ENCODE data around the gene SEMA6A.
"Not testable (repeated sequence)": the region's sequence is repeated elsewhere in the genome, so short reads cannot be mapped to it uniquely, and the experiment has no call there.

Gene SEMA6A

GRCh38 chr5:116546033-116546742 is 28.4 kb downstream of the SEMA6A start:
- no peak for DNase-seq

GRCh38 chr5:116545465-116545864 is 29.2 kb downstream of the SEMA6A start:
- not testable (repeated sequence) for DNase-seq

DNA sequence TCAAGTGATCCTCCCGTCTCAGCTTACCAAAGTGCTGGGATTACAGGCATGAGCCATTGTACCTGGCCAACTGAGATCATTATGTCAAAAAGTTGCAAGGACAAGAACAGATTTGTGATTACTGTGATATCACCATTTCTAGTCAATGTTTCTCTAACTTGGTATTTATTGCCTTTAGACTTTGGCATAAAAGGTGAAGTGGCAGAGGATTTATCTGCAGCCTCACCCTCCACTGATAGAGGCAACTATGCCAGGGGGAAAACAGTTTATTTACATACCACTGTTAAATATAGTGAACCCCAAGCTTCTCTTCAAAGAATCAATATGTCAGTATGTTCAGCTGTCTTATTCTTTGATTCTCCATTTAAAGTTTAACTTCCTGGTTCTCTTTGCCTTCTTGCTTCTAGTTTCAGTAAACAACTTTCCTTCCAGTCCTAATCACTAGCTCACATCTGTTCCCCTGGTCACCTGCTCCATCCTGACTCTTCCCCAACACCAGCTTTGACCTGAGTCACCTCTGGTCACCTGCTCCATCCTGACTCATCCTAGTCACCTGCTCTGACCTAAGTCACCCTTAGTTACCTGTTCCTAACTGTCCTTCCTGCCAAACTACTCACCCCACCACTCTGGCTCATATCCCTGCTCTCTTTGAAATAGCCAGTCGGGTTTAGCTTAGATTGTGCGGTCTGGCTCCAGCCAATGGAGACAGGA is 29.9 kb downstream of the SEMA6A start:
- DNase-seq: no peak

DNA sequence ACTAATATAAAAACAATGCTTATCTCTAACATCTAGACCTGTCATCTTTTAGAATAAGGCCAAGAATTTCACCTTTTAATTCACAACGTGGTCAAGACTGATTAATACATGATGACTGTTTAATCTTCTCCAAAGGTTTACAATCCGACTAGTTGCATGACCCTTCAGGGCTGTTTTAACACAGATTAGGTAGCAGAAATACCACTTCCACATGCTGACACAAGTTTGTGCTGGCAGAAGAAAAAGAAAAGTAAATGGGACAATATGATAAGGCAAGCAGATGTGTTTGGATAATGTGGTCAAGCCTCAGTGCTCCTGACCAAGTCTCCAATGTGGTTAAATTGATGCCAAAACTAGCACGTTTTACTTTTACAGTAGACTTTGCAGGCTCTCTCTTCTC is 31.1 kb downstream of the SEMA6A start:
- no peak for DNase-seq

DNA sequence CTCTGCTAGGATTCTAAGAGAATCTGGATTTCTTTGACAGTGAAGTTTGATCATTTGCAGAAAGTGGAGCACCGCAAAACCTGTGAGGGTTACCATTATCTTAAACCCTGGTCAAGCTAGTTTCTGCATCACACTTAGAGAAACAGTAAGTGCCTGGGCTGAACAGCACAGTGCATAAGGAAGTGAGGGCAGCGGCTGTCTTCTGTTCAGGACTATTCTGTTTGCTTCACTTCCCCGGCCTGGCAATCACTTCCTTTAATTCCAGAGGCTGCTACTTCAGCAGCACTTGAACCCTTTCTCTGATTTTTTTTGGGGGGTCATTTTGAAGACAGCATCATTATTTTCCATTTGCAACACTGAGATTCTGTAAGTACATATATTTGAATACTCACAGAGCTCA is 32.0 kb downstream of the SEMA6A start:
- no peak for DNase-seq

GRCh38 chr5:116539222-116539621 is 35.4 kb downstream of the SEMA6A start:
- DNase-seq: no peak

- DNase-seq: no peak
Measured at GRCh38 chr5:116536316-116537083, 38.1 kb downstream of the SEMA6A start.

DNA sequence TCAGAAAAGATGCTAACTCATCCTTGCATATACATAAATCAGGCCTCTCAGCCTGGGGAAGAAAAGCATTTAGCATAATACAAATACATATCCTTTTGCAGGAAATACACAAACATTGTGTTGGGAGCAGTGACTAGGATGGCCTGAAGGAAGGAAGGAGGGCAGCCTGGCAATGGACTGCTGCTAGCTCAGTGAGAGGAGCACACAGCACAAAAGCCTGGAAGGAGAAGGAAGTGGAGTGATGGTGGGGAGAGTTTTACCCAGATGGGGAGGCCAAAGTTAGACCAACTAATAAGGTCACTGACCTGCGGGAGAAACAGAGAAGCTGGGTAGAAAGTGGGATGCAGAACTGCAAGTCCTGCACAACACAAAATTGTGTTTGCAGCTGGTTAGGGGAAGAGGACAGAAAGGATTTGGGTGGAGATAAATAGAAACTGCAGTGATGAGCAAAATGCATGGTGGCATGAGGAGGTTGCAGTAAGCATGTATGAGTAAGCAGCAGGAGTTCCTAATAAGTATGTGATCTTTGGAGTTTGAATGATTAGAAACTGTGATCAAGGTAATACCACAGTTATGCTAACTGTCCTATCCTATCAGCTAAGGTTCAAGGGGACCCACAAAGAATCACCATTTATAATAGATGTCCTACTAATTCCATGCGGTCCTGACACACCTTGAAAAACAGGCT is 39.5 kb downstream of the SEMA6A start:
- DNase-seq: no peak

GRCh38 chr5:116532762-116533525 is 41.7 kb downstream of the SEMA6A start:
- no peak for DNase-seq

GRCh38 chr5:116531635-116532034 is 43.0 kb downstream of the SEMA6A start:
- no peak for DNase-seq

DNA sequence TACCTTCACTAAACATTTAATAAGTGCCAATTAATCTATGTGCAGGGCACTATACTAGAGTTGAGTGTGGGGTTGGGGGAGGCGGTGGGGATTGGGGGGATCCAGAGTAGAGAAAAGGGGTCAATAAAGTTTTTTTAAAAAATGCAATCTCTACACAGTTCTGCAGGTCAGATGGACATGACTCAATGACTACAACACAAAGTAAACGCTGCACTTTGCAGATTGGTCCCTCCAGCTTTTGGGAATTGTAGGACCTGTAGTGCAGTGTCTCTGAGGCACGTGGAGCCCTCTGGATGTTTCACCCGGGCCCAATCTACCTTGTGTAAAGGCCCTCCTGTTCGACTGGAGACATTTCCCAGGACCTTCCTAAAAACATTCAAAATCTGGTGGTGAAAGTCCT is 43.5 kb downstream of the SEMA6A start:
- no peak for DNase-seq

DNA sequence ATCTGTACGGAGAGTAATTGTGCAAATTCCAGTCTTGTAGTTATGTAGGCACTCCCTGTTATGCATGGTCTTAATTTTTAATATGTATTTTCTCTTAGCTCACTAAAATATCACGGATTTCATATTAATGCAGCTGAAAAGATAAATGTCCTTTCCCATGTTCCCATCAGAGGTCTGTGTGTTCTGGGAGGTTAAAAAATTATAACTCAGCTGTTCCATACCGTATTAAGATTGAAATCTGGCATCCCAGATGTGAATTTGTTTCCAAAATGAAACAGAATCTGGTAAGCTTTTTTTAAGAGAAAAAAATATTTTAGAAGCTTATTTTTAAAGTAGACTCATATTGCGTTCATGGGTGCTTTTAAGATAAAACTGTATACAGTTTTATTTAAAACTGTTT is 44.3 kb downstream of the SEMA6A start:
- DNase-seq: no peak

GRCh38 chr5:116529615-116530014 is 45.0 kb downstream of the SEMA6A start:
- DNase-seq: no peak

DNA sequence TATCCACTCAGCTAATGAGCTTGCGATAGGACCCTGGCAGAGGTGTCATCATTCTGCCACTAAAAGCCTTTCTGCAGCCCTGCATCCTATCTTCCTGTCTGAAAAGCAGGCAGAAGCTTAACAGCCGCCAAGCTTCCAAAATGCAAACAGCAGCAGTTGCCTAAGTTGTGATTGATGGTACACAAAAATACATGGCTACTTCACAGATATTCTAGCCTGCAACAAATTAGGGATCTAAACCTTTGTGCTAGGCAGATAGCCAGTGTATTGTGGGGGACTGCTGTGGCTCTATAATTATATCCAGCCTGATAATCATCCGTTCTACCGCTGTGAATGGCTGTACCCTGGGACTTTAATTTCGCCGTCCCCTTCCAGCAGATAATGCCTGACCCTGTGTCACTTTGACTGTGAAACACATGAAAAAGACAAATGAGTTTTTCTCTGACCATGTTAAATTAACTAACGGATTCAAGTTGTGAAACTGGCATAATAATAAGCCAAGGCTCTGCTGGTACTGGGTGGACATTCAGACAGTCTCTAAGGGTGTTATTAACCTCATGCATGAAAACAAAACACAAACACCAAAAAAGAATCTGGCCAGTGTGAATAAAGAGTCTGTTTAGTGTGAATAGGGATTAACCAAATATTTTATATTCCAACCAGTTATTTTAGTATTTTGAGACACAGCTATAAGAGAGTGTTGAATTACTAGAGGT is 45.9 kb downstream of the SEMA6A start:
- DNase-seq: no peak

- no peak for DNase-seq
Measured at GRCh38 chr5:116527582-116527981, 47.0 kb downstream of the SEMA6A start.

GRCh38 chr5:116525674-116526073 is 48.9 kb downstream of the SEMA6A start:
- no peak for DNase-seq

- no peak for DNase-seq
Measured at GRCh38 chr5:116524966-116525365, 49.7 kb downstream of the SEMA6A start.

GRCh38 chr5:116524051-116524904 is 50.3 kb downstream of the SEMA6A start:
- no peak for DNase-seq

DNA sequence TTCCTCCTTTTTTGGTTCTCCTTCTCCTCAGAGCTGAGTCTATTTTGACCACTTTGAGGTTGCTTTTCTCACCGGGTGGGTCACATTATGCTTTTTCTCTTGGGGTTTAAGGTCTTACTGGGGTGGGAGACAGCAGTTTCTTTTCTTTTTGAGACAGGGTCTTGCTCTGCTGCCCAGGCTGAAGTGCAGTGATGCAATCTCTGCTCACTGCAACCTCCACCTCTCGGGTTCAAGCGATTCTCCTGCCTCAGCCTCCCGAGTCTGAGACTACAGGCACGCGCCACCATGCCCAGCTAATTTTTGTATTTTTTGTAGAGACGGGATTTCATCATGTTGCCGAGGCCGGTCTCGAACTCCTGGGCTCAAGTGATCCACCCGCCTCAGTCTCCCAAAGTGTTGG is 51.4 kb downstream of the SEMA6A start:
- DNase-seq: not testable (repeated sequence)

GRCh38 chr5:116522356-116523136 is 52.1 kb downstream of the SEMA6A start:
- DNase-seq: no peak

Data from amniotic stem cell (primary cell).